Measurements from ENCODE around the gene SPOCK1.

DNA sequence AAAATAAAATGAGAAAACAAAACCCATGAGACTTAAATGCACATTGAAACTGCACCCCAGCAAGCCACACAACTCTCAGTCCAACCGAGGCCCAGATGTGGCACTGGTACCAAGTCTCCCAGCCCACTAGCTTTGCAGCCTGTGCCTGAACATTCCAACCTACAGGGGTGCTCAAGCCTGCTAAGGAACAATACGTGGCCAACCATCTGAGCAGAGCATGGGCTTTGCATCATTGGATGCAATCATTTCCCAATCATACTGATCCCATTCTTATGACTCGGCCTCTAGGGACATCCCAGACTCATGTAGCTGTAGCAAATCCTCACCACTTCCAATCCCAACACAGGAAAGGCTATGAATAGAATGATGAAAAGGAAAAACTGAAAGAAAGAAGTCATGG lies 297.2 kb downstream of the SPOCK1 start:
- TF ChIP-seq, protein P1, sequence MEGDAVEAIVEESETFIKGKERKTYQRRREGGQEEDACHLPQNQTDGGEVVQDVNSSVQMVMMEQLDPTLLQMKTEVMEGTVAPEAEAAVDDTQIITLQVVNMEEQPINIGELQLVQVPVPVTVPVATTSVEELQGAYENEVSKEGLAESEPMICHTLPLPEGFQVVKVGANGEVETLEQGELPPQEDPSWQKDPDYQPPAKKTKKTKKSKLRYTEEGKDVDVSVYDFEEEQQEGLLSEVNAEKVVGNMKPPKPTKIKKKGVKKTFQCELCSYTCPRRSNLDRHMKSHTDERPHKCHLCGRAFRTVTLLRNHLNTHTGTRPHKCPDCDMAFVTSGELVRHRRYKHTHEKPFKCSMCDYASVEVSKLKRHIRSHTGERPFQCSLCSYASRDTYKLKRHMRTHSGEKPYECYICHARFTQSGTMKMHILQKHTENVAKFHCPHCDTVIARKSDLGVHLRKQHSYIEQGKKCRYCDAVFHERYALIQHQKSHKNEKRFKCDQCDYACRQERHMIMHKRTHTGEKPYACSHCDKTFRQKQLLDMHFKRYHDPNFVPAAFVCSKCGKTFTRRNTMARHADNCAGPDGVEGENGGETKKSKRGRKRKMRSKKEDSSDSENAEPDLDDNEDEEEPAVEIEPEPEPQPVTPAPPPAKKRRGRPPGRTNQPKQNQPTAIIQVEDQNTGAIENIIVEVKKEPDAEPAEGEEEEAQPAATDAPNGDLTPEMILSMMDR (conservative IDR thresholded peaks at IDR 0.05; ENCODE audit: low read depth, low read length) = no peak
- TF ChIP-seq EZH2 (IDR thresholded peaks at IDR 0.05; ENCODE audit: borderline replicate concordance, low read depth, low read length, poor library complexity, severe bottlenecking) = no peak

Measured in A673 (cell line).